ENCODE data around the gene ATP6AP2. TPM values are rescaled to one million over a fixed set of nuclear protein-coding genes. Genes with fewer than 3 reads are reported as not detected.
A peak's percentile ranks its signal among the peaks of the same experiment; 100 is the strongest.

The ATP6AP2 gene
- total and polyA plus RNA-seq, 9 of the 15 experiments (the other 6 are each of a cell fraction or from before 2014, with no cell fraction given): 23.3 to 131 (median 41.9) TPM

GRCh38 chrX:40544343-40545266 is 36.2 kb upstream of the ATP6AP2 start (continued):
- TF ChIP-seq ZNF57 (CRISPR knock-in tag; IDR thresholded peaks at IDR 0.05) (no peak), ZNF24 (IDR thresholded peaks at IDR 0.05) (no peak), CSDE1 (IDR thresholded peaks at IDR 0.05) (no peak), ELF1 (tag; IDR thresholded peaks at IDR 0.05) (no peak), ZBTB8A (IDR thresholded peaks at IDR 0.05; ENCODE audit: partially characterized antibody) (no peak), ZBTB34 (CRISPR knock-in tag; IDR thresholded peaks at IDR 0.05) (no peak), SAFB (IDR thresholded peaks at IDR 0.05; ENCODE audit: borderline replicate concordance, low read depth, low read length) (no peak), ZNF398 (CRISPR knock-in tag; IDR thresholded peaks at IDR 0.05) (no peak), CCAR2 (IDR thresholded peaks at IDR 0.05; ENCODE audit: low read depth, low read length) (no peak), ADNP (tag; IDR thresholded peaks at IDR 0.05) (no peak), HDAC6 (IDR thresholded peaks at IDR 0.05; ENCODE audit: low read depth, low read length) (no peak), IRF1 (CRISPR knock-in tag; IDR thresholded peaks at IDR 0.05; ENCODE audit: borderline replicate concordance) (no peak), ELK3 (CRISPR knock-in tag; IDR thresholded peaks at IDR 0.05) (no peak), NFRKB (IDR thresholded peaks at IDR 0.05; ENCODE audit: low read depth) (no peak), ARID3B (CRISPR knock-in tag; IDR thresholded peaks at IDR 0.05; ENCODE audit: borderline replicate concordance) (no peak), POLR2A (conservative IDR thresholded peaks at IDR 0.05) (no peak), SMAD1 (IDR thresholded peaks at IDR 0.05; ENCODE audit: low read depth, low read length, partially characterized antibody) (no peak), TEAD4 (IDR thresholded peaks at IDR 0.05; ENCODE audit: low read length) (peak; percentile 97), TEAD4 (CRISPR knock-in tag; IDR thresholded peaks at IDR 0.05; ENCODE audit: borderline replicate concordance) (no peak), NFXL1 (CRISPR knock-in tag; IDR thresholded peaks at IDR 0.05) (no peak), TCFL5 (CRISPR knock-in tag; conservative IDR thresholded peaks at IDR 0.05) (no peak), POLR2H (tag; IDR thresholded peaks at IDR 0.05; ENCODE audit: low read depth) (no peak)
